K562 (cell line): Measurements from ENCODE around the gene GUCY2D. TPM values are rescaled to one million over a fixed set of nuclear protein-coding genes. Genes with fewer than 3 reads are reported as not detected.

Experiments used
- ATAC-seq: fragments of 200-7000 bp; cut with Tn5 transposase; 3 replicates; pipeline ENCODE4 v1.9.1; 2020; ENCODE audit warnings: moderate library complexity
- BruUV-seq: library from RNA; stranded (reverse); fragments of 400-500 nt; replicated peaks from 2 replicates; lab custom pipeline; 2021; lab: Mats Ljungman, UMichigan
- CTCF ChIA-PET: fragments of 300-600 bp; formaldehyde crosslinking; extraction: SDS; loops from one replicate; lab custom pipeline; 2021; ENCODE audit warnings: low intra/inter-chr PET ratio; lab: Yijun Ruan, JAX
- POLR2A ChIA-PET: fragments of 300-600, 350-650 bp; sonication (Branson Sonifier 250); formaldehyde crosslinking; extraction: SDS; loops from one replicate; lab custom pipeline; 2021; ENCODE audit warnings: antibody characterized with exemption, inconsistent platforms; lab: Yijun Ruan, JAX
- DNase-seq, 4 experiments: peaks; one replicate each; pipeline versions ENCODE4 v3.0.0 to v3.0.0-alpha.2; 2011 to 2018; ENCODE audit warnings: low spot score in 3 of 4, mixed read lengths in 3 of 4; ENCODE audit errors: extremely low read depth in 1 of 4
- FAIRE-seq: peaks from 2 replicates; lab custom pipeline; 2011; peaks lifted over from hg19 to GRCh38; lab: Jason Lieb, UNC
- H2AFZ ChIP-seq: 2 replicates; pipeline ENCODE4 v1.6.0; 2011; ENCODE audit warnings: low read depth, low read length, control low read depth, inconsistent platforms
- H3K27ac ChIP-seq: fragments of 200-600 bp; 3 replicates; pipeline ENCODE4 v1.8.0; 2011; ENCODE audit warnings: low read depth, mild to moderate bottlenecking, control low read depth, inconsistent platforms, low read length, moderate library complexity, mixed read lengths; ENCODE audit errors: extremely low read depth
- H3K27me3 ChIP-seq, 2 experiments: fragments of 300-600 bp in 1 of 2; 2 replicates in 1 of 2; 3 replicates in 1 of 2; pipeline versions ENCODE4 v1.6.0 to v1.8.0; 2011; ENCODE audit warnings: inconsistent platforms in 2 of 2, low read length in 2 of 2, mild to moderate bottlenecking in 1 of 2, mixed read lengths in 1 of 2, moderate library complexity in 1 of 2; ENCODE audit not compliant: control insufficient read depth in 2 of 2, insufficient read depth in 2 of 2
- H3K36me3 ChIP-seq: fragments of 300-600 bp; 3 replicates; pipeline ENCODE4 v1.8.0; 2011; ENCODE audit warnings: mild to moderate bottlenecking, low read length, inconsistent platforms; ENCODE audit not compliant: control insufficient read depth, insufficient read depth
- H3K4me1 ChIP-seq, 2 experiments: fragments of 200-600 bp in 1 of 2; replicated peaks in 1 of 2; 2 replicates in 1 of 2; 3 replicates in 1 of 2; pipeline versions ENCODE4 v1.5.1 to v1.8.0; 2011; ENCODE audit warnings: inconsistent platforms in 2 of 2, low read length in 2 of 2, mild to moderate bottlenecking in 1 of 2, mixed read lengths in 1 of 2, moderate library complexity in 1 of 2; ENCODE audit not compliant: control insufficient read depth in 2 of 2, insufficient read depth in 2 of 2
- H3K4me2 ChIP-seq: 2 replicates; pipeline ENCODE4 v1.6.1; 2011; ENCODE audit warnings: low read length, control low read depth, inconsistent platforms, mixed read lengths; ENCODE audit not compliant: insufficient read depth
- H3K4me3 ChIP-seq: fragments of 200-600 bp; sonication (generic), shearing (Covaris generic); 2 replicates; pipeline ENCODE4 v1.5.1; 2016; ENCODE audit warnings: control low read depth, inconsistent platforms
- H3K79me2 ChIP-seq: fragments of 200-600 bp; 3 replicates; pipeline ENCODE4 v1.8.0; 2011; ENCODE audit warnings: low read length, inconsistent platforms; ENCODE audit not compliant: control insufficient read depth, insufficient read depth
- H3K9ac ChIP-seq, 2 experiments: 2 replicates each; pipeline versions ENCODE4 v1.6.0 to v1.6.1; 2011; ENCODE audit warnings: low read depth in 2 of 2, low read length in 2 of 2, control low read depth in 1 of 2, inconsistent platforms in 1 of 2, mild to moderate bottlenecking in 1 of 2, mixed read lengths in 1 of 2; ENCODE audit not compliant: insufficient read depth in 1 of 2
- H3K9me1 ChIP-seq: one replicate; pipeline ENCODE4 v1.6.0; 2011; ENCODE audit warnings: inconsistent platforms, mild to moderate bottlenecking, low read length, moderate library complexity; ENCODE audit not compliant: control insufficient read depth, insufficient read depth
- H3K9me3 ChIP-seq: replicated peaks from 2 replicates; pipeline ENCODE4 v1.5.1; 2011; ENCODE audit warnings: low read depth, low read length, inconsistent platforms; ENCODE audit not compliant: control insufficient read depth, insufficient read depth
- H4K20me1 ChIP-seq: replicated peaks from 2 replicates; pipeline ENCODE4 v1.6.1; 2011; ENCODE audit warnings: low read length, inconsistent platforms, mixed read lengths; ENCODE audit not compliant: control insufficient read depth, insufficient read depth
- CREB3L1 ChIP-seq: fragments of 450-650 bp; IDR thresholded peaks from 2 replicates; pipeline ENCODE4 v1.6.1; 2014; ENCODE audit warnings: low read depth, mild to moderate bottlenecking, moderate library complexity, borderline replicate concordance
- HIVEP1 ChIP-seq: fragments of 250-450 bp; sonication (Bioruptor Pico); IDR thresholded peaks from 2 replicates; pipeline ENCODE4 v1.4.0; 2020; ENCODE audit warnings: mild to moderate bottlenecking
- POU5F1 ChIP-seq: fragments of 150-350 bp; IDR thresholded peaks from 2 replicates; pipeline ENCODE4 v1.6.1; 2014; ENCODE audit warnings: borderline replicate concordance, low read length, low read depth, mild to moderate bottlenecking; ENCODE audit not compliant: partially characterized antibody
- TCFL5 ChIP-seq: fragments of 250-450 bp; sonication (Bioruptor Pico); conservative IDR thresholded peaks from 2 replicates; pipeline ENCODE4 v1.6.1; 2021; ENCODE audit warnings: mild to moderate bottlenecking, moderate library complexity, matching md5 sums
- THAP12 ChIP-seq: fragments of 250-450 bp; sonication (Bioruptor Pico); IDR thresholded peaks from 2 replicates; pipeline ENCODE4 v1.9.0; 2021; ENCODE audit warnings: mild to moderate bottlenecking, inconsistent platforms
- ZFP36 ChIP-seq: fragments of 150-350 bp; IDR thresholded peaks from 2 replicates; pipeline ENCODE4 v1.6.1; 2018; ENCODE audit warnings: low read length, low read depth; ENCODE audit not compliant: partially characterized antibody
- ZFX ChIP-seq: sonication (generic); formaldehyde crosslinking; IDR thresholded peaks from 2 replicates; pipeline ENCODE4 v1.8.0; 2022; ENCODE audit warnings: mild to moderate bottlenecking, missing genetic modification reagents, moderate library complexity
- WGBS: fragments of 100-300 bp; shearing (Covaris generic); methylation state at CpG from one replicate; pipeline ENCODE4 v1.1.6; 2016; ENCODE audit warnings: low coverage, mixed read lengths; ENCODE audit not compliant: insufficient coverage; ENCODE audit errors: missing lambda C conversion rate; 5-methylcytosine and 5-hydroxymethylcytosine counted together
- in situ Hi-C: fragments of 300-500 bp; cut with MboI; formaldehyde crosslinking; loops from 4 replicates; pipeline ENCODE4 v1.15.0; 2018; ENCODE audit warnings: inconsistent platforms, mixed read lengths
- intact Hi-C: fragments of 100-400 bp; cut with micrococcal nuclease; formaldehyde crosslinking; loops from 2 replicates; pipeline ENCODE4 v1.14.2; 2022
- polyA plus RNA-seq, 8 experiments: library from polyadenylated mRNA; depleted of rRNA in 4 of 8; stranded (reverse) in 5 of 8; unstranded in 3 of 8; fragments of >200 nt; fragmentation: Nextera tagmentation in 2 of 8; fragmentation: Illumina TruSeq in 1 of 8; extraction: Ambion mirVana in 2 of 8; extraction: Trizol in 1 of 8; gene quantifications; 2 replicates each; pipeline versions ENCODE4 v1.2.1 to v1.2.3, GENCODE V29; 2011 to 2014; ENCODE audit warnings: inconsistent platforms in 1 of 8, missing spikeins in 1 of 8
- total RNA-seq, 7 experiments: library from RNA; depleted of rRNA in 6 of 7; stranded (reverse); fragments of >200 nt in 6 of 7; fragmentation: Illumina TruSeq in 2 of 7; extraction: Trizol in 2 of 7; gene quantifications; 2 replicates each; pipeline versions ENCODE4 v1.2.1 to v1.2.3, GENCODE V29; 2011 to 2021; ENCODE audit warnings: low replicate concordance in 1 of 7
- TF ChIP-seq, protein P1 (sequence below): sonication (generic); formaldehyde crosslinking; IDR thresholded peaks from 2 replicates; pipeline ENCODE4 v1.5.0; 2020; ENCODE audit warnings: missing genetic modification reagents
- TF ChIP-seq, protein P2 (sequence below): fragments of 250-450 bp; sonication (Bioruptor Pico); IDR thresholded peaks from 2 replicates; pipeline ENCODE4 v1.4.0; 2020

Gene GUCY2D
- total and polyA plus RNA-seq, 9 of the 15 experiments (the other 6 are each of a cell fraction or from before 2014, with no cell fraction given): 0.05 TPM; not detected in 8

DNA sequence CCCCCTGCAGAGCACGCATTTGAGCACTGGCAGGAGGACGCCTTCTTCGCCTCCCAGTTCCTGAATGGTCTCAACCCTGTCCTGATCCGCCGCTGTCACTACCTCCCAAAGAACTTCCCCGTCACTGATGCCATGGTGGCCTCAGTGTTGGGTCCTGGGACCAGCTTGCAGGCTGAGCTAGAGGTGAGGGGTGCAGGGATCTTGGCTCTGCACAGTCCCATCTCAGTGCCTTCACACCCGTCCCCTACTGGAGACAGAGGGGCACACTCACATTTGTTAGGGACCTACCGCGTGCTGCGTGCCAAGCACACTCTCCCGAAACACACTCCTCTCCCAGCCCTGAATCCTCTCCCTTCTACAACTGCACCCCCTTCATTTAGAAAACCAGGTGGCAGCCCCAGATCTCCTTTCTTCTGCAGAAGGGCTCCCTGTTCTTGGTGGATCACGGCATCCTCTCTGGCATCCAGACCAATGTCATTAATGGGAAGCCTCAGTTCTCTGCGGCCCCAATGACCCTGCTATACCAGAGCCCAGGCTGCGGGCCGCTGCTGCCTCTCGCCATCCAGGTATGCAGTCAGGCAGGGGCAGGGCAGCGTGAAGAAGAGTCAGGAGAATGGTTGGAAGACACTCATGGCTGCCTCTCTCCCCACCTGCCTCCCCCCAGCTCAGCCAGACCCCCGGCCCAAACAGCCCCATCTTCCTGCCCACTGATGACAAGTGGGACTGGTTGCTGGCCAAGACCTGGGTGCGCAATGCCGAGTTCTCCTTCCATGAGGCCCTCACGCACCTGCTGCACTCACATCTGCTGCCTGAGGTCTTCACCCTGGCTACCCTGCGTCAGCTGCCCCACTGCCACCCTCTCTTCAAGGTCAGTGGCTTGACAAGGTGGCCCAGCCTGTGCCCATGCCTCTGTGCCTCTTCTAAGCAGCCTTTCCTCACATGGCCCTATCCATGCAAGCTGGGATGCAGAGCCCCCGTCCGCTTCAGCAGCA lies 42.7 kb downstream of the GUCY2D start:
- no peak overlapping the region for H3K4me2 ChIP-seq
- no peaks in the 10 kb centered on the region for H3K79me2 ChIP-seq
- no TSS peak for BruUV-seq
- H2AFZ ChIP-seq: no peak overlapping the region
- no peaks in the 10 kb centered on the region for H3K9me1 ChIP-seq
- FAIRE-seq: no peak
- no peaks in the 10 kb centered on the region; a peak in 2 of 5 replicates for H3K4me1 ChIP-seq
- ChIA-PET POLR2A (no interaction called here), CTCF (no interaction called here)
- no peaks in the 10 kb centered on the region for H3K9me3 ChIP-seq
- DNase-seq: no peak
- no peak for ATAC-seq
- no peak overlapping the region for H3K27ac ChIP-seq
- peaks cover 26 to 51% of the 10 kb centered on the region in 2 experiments for H3K27me3 ChIP-seq
- H3K9ac ChIP-seq: no peak overlapping the region; a peak in 1 of 4 replicates
- H3K36me3 ChIP-seq: no peaks in the 10 kb centered on the region
- intact Hi-C loops (loop anchor here (10.0 kb wide), 1 partner anchor 220 kb away; no protein-coding TSS in a partner anchor), in situ Hi-C loops (loop anchor here (5.0 kb wide), 1 partner anchor 38 kb away; no protein-coding TSS in a partner anchor)
- no peak overlapping the region for H3K4me3 ChIP-seq
- H4K20me1 ChIP-seq: no peaks in the 10 kb centered on the region; the same call in 1 of the 2 replicates
- WGBS: 7% methylated on average over 16 of the region's 24 CpGs
- TF ChIP-seq, protein P1, sequence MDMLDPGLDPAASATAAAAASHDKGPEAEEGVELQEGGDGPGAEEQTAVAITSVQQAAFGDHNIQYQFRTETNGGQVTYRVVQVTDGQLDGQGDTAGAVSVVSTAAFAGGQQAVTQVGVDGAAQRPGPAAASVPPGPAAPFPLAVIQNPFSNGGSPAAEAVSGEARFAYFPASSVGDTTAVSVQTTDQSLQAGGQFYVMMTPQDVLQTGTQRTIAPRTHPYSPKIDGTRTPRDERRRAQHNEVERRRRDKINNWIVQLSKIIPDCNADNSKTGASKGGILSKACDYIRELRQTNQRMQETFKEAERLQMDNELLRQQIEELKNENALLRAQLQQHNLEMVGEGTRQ: no peak
- TF ChIP-seq TCFL5 (CRISPR knock-in tag) (no peak), POU5F1 (no peak), CREB3L1 (no peak), HIVEP1 (CRISPR knock-in tag) (no peak), ZFX (CRISPR knock-in tag) (no peak), ZFP36 (no peak), THAP12 (CRISPR knock-in tag) (no peak)
- TF ChIP-seq, protein P2, sequence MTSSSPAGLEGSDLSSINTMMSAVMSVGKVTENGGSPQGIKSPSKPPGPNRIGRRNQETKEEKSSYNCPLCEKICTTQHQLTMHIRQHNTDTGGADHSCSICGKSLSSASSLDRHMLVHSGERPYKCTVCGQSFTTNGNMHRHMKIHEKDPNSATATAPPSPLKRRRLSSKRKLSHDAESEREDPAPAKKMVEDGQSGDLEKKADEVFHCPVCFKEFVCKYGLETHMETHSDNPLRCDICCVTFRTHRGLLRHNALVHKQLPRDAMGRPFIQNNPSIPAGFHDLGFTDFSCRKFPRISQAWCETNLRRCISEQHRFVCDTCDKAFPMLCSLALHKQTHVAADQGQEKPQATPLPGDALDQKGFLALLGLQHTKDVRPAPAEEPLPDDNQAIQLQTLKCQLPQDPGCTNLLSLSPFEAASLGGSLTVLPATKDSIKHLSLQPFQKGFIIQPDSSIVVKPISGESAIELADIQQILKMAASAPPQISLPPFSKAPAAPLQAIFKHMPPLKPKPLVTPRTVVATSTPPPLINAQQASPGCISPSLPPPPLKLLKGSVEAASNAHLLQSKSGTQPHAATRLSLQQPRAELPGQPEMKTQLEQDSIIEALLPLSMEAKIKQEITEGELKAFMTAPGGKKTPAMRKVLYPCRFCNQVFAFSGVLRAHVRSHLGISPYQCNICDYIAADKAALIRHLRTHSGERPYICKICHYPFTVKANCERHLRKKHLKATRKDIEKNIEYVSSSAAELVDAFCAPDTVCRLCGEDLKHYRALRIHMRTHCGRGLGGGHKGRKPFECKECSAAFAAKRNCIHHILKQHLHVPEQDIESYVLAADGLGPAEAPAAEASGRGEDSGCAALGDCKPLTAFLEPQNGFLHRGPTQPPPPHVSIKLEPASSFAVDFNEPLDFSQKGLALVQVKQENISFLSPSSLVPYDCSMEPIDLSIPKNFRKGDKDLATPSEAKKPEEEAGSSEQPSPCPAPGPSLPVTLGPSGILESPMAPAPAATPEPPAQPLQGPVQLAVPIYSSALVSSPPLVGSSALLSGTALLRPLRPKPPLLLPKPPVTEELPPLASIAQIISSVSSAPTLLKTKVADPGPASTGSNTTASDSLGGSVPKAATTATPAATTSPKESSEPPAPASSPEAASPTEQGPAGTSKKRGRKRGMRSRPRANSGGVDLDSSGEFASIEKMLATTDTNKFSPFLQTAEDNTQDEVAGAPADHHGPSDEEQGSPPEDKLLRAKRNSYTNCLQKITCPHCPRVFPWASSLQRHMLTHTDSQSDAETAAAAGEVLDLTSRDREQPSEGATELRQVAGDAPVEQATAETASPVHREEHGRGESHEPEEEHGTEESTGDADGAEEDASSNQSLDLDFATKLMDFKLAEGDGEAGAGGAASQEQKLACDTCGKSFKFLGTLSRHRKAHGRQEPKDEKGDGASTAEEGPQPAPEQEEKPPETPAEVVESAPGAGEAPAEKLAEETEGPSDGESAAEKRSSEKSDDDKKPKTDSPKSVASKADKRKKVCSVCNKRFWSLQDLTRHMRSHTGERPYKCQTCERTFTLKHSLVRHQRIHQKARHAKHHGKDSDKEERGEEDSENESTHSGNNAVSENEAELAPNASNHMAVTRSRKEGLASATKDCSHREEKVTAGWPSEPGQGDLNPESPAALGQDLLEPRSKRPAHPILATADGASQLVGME (CRISPR knock-in tag): no peak
